Activated CD8-positive, alpha-beta T cell treated with anti-CD3 and anti-CD28 coated beads for 36 hours (primary cell): ENCODE data around the gene ADAM10. TPM values are rescaled to one million over a fixed set of nuclear protein-coding genes. Genes with fewer than 3 reads are reported as not detected.

Source experiments
- ATAC-seq: fragments of 200-7000 bp; cut with Tn5 transposase; one replicate; pipeline ENCODE4 v1.10.0; 2021; ENCODE audit warnings: mild to moderate bottlenecking, moderate library complexity
- CTCF ChIA-PET: fragments of 350-600 bp; sonication (Branson Sonifier 250); formaldehyde crosslinking; loops from one replicate; lab custom pipeline; 2021; ENCODE audit warnings: antibody characterized with exemption; lab: Charles Lee
- POLR2A ChIA-PET: fragments of 350-600 bp; sonication (Branson Sonifier 250); formaldehyde crosslinking; loops from one replicate; lab custom pipeline; 2021; ENCODE audit warnings: antibody characterized with exemption; lab: Charles Lee
- DNase-seq: peaks from one replicate; pipeline ENCODE4 v3.0.0-alpha.2; 2020
- H3K27ac Mint-ChIP-seq: one replicate; pipeline ENCODE4 v1.8.0; 2021; ENCODE audit warnings: mild to moderate bottlenecking, mixed read lengths
- H3K27me3 Mint-ChIP-seq: one replicate; pipeline ENCODE4 v1.8.0; 2021; ENCODE audit warnings: mixed read lengths
- H3K36me3 Mint-ChIP-seq: one replicate; pipeline ENCODE4 v1.8.0; 2021; ENCODE audit warnings: low read depth, mixed read lengths
- H3K4me1 Mint-ChIP-seq: one replicate; pipeline ENCODE4 v1.8.0; 2021; ENCODE audit warnings: low read depth, mixed read lengths
- H3K4me3 Mint-ChIP-seq: one replicate; pipeline ENCODE4 v1.8.0; 2021; ENCODE audit warnings: mild to moderate bottlenecking, moderate library complexity, mixed read lengths
- H3K9me3 Mint-ChIP-seq: one replicate; pipeline ENCODE4 v1.8.0; 2021; ENCODE audit warnings: mixed read lengths
- CTCF ChIP-seq: fragments of 200-600 bp; IDR thresholded peaks from one replicate; pipeline ENCODE4 v1.8.0; 2022; ENCODE audit warnings: antibody characterized with exemption, mild to moderate bottlenecking
- intact Hi-C: fragments of 100-400 bp; cut with micrococcal nuclease; formaldehyde crosslinking; loops from one replicate; pipeline ENCODE4 v1.10.0; 2022
- total RNA-seq, 2 experiments: library from RNA; stranded (reverse); gene quantifications; one replicate each; pipeline ENCODE4 v1.2.3, GENCODE V29; 2021

ADAM10 gene
- total RNA-seq, 2 experiments from 2014 or later = 76.4 to 79.4 TPM

GRCh38 chr15:58553365-58553918, 196.1 kb downstream of the ADAM10 start:
- H3K9me3 Mint-ChIP-seq = no peaks in the 10 kb centered on the region
- POLR2A ChIA-PET = no interaction called here
- peaks cover 16% of the 10 kb centered on the region for H3K4me1 Mint-ChIP-seq
- CTCF ChIA-PET = no interaction called here
- intact Hi-C loops = no loop called here
- H3K27me3 Mint-ChIP-seq = no peaks in the 10 kb centered on the region
- ATAC-seq (no peak), DNase-seq (no peak)
- no peaks in the 10 kb centered on the region for H3K36me3 Mint-ChIP-seq
- no peak overlapping the region for H3K27ac Mint-ChIP-seq
- H3K4me3 Mint-ChIP-seq = no peak overlapping the region
- no peak for TF ChIP-seq CTCF

GRCh38 chr15:58552505-58553364, 196.8 kb downstream of the ADAM10 start:
- ChIA-PET CTCF (no interaction called here), POLR2A (no interaction called here)
- ATAC-seq (no peak), DNase-seq (no peak)
- no peaks in the 10 kb centered on the region for H3K27me3 Mint-ChIP-seq
- peaks cover 16% of the 10 kb centered on the region for H3K4me1 Mint-ChIP-seq
- H3K4me3 Mint-ChIP-seq = no peak overlapping the region
- H3K27ac Mint-ChIP-seq = no peak overlapping the region
- no peaks in the 10 kb centered on the region for H3K36me3 Mint-ChIP-seq
- no peaks in the 10 kb centered on the region for H3K9me3 Mint-ChIP-seq
- intact Hi-C loops = no loop called here
- no peak for TF ChIP-seq CTCF

GRCh38 chr15:58551764-58552504, 197.6 kb downstream of the ADAM10 start:
- DNase-seq = no peak
- ChIA-PET CTCF (no interaction called here), POLR2A (no interaction called here)
- H3K9me3 Mint-ChIP-seq = no peaks in the 10 kb centered on the region
- H3K4me3 Mint-ChIP-seq = no peak overlapping the region
- peaks cover 17% of the 10 kb centered on the region for H3K4me1 Mint-ChIP-seq
- no peaks in the 10 kb centered on the region for H3K36me3 Mint-ChIP-seq
- no peaks in the 10 kb centered on the region for H3K27me3 Mint-ChIP-seq
- TF ChIP-seq CTCF = no peak
- H3K27ac Mint-ChIP-seq = peak overlapping the region; percentile 77
- ATAC-seq = no peak
- intact Hi-C loops = loop anchor here (1.0 kb wide), 1 partner anchor 95 kb away; no protein-coding TSS in a partner anchor

GRCh38 chr15:58551084-58551763, 198.3 kb downstream of the ADAM10 start:
- no peak for TF ChIP-seq CTCF
- DNase-seq = peak; percentile 51
- Mint-ChIP-seq H3K27ac (peak overlapping the region; percentile 77), H3K4me3 (no peak overlapping the region), H3K36me3 (no peaks in the 10 kb centered on the region), H3K9me3 (no peaks in the 10 kb centered on the region), H3K4me1 (peaks cover 24% of the 10 kb centered on the region), H3K27me3 (no peaks in the 10 kb centered on the region)
- ChIA-PET CTCF (interaction anchor here (1.3 kb wide), 1 partner anchor 323 kb away, joined by 4 read pairs; no protein-coding TSS in a partner anchor), POLR2A (no interaction called here)
- peak; percentile 63 for ATAC-seq
- intact Hi-C loops = loop anchor here (1.0 kb wide), 1 partner anchor 94 kb away; no protein-coding TSS in a partner anchor
